Ammon's horn (tissue), 1 donor: Measurements from ENCODE around the gene PRKD1.
"Not testable (repeated sequence)": the region's sequence is repeated elsewhere in the genome, so short reads cannot be mapped to it uniquely, and the experiment has no call there.

Source experiments
- DNase-seq: peaks from one replicate; pipeline ENCODE4 v3.0.0-alpha.2; 2016; ENCODE audit warnings: low spot score

The PRKD1 gene

GRCh38 chr14:29741909-29742401 lies 185.7 kb downstream of the PRKD1 start:
- no peak for DNase-seq

- DNase-seq: no peak
Measured at GRCh38 chr14:29740491-29740890, 187.2 kb downstream of the PRKD1 start.

GRCh38 chr14:29738950-29739349 lies 188.7 kb downstream of the PRKD1 start:
- DNase-seq: no peak

GRCh38 chr14:29738056-29738455 lies 189.6 kb downstream of the PRKD1 start:
- no peak for DNase-seq

GRCh38 chr14:29735459-29735858 lies 192.2 kb downstream of the PRKD1 start:
- no peak for DNase-seq

GRCh38 chr14:29734732-29735131 lies 192.9 kb downstream of the PRKD1 start:
- no peak for DNase-seq

GRCh38 chr14:29726560-29727331 lies 200.9 kb downstream of the PRKD1 start:
- not testable (repeated sequence) for DNase-seq

GRCh38 chr14:29724991-29725390 lies 202.7 kb downstream of the PRKD1 start:
- DNase-seq: no peak

- no peak for DNase-seq
Measured at GRCh38 chr14:29722831-29723230, 204.8 kb downstream of the PRKD1 start.

GRCh38 chr14:29721586-29721985 lies 206.1 kb downstream of the PRKD1 start:
- DNase-seq: no peak

GRCh38 chr14:29717901-29718300 lies 209.7 kb downstream of the PRKD1 start:
- DNase-seq: no peak

GRCh38 chr14:29716150-29716549 lies 211.5 kb downstream of the PRKD1 start:
- DNase-seq: no peak

GRCh38 chr14:29712601-29713000 lies 215.0 kb downstream of the PRKD1 start:
- no peak for DNase-seq

GRCh38 chr14:29710015-29710414 lies 217.6 kb downstream of the PRKD1 start:
- no peak for DNase-seq

GRCh38 chr14:29709490-29709889 lies 218.2 kb downstream of the PRKD1 start:
- DNase-seq: no peak

GRCh38 chr14:29706700-29707099 lies 220.9 kb downstream of the PRKD1 start:
- no peak for DNase-seq

- no peak for DNase-seq
Measured at GRCh38 chr14:29705801-29706200, 221.8 kb downstream of the PRKD1 start.

- not testable (repeated sequence) for DNase-seq
Measured at GRCh38 chr14:29689597-29689996, 238.1 kb downstream of the PRKD1 start.

- no peak for DNase-seq
Measured at GRCh38 chr14:29687866-29688265, 239.8 kb downstream of the PRKD1 start.

GRCh38 chr14:29687071-29687765 lies 240.4 kb downstream of the PRKD1 start:
- DNase-seq: no peak

- DNase-seq: no peak
Measured at GRCh38 chr14:29684926-29685325, 242.7 kb downstream of the PRKD1 start.

GRCh38 chr14:29682789-29683188 lies 244.9 kb downstream of the PRKD1 start:
- no peak for DNase-seq

GRCh38 chr14:29681316-29681715 lies 246.3 kb downstream of the PRKD1 start:
- DNase-seq: no peak
